A673 (cell line): ENCODE measurements around the gene ACAD11. TPM values are rescaled to one million over a fixed set of nuclear protein-coding genes. Genes with fewer than 3 reads are reported as not detected.

Experiments used
- BruUV-seq: library from RNA; stranded (reverse); fragments of 400-500 nt; replicated peaks from 2 replicates; lab custom pipeline; 2021; lab: Mats Ljungman, UMichigan
- CTCF ChIA-PET: fragments of 300-600 bp; sonication (Branson Sonifier 250); formaldehyde crosslinking; loops from one replicate; lab custom pipeline; 2022; ENCODE audit warnings: antibody characterized with exemption; lab: Charles Lee
- POLR2A ChIA-PET: fragments of 300-600 bp; sonication (Branson Sonifier 250); formaldehyde crosslinking; loops from one replicate; lab custom pipeline; 2022; ENCODE audit warnings: antibody characterized with exemption; ENCODE audit not compliant: low non-redundant PET; lab: Charles Lee
- DNase-seq: peaks from one replicate; pipeline ENCODE4 v3.0.0-alpha.2; 2015; ENCODE audit warnings: low spot score
- H3K27ac ChIP-seq: fragments of 200-600 bp; sonication (generic); 2 replicates; pipeline ENCODE4 v1.5.1; 2016; ENCODE audit warnings: mixed run types, low read depth, mild to moderate bottlenecking, mixed read lengths, antibody characterized with exemption, low read length; ENCODE audit not compliant: poor library complexity, severe bottlenecking
- H3K27me3 ChIP-seq: fragments of 200-600 bp; sonication (generic); replicated peaks from 2 replicates; pipeline ENCODE4 v1.6.1; 2017; ENCODE audit warnings: mixed run types, low read depth, mild to moderate bottlenecking, mixed read lengths, antibody characterized with exemption, low read length; ENCODE audit not compliant: insufficient read depth, poor library complexity
- H3K36me3 ChIP-seq: fragments of 200-600 bp; sonication (generic); 2 replicates; pipeline ENCODE4 v1.6.1; 2016; ENCODE audit warnings: mixed run types, mild to moderate bottlenecking, mixed read lengths, antibody characterized with exemption, low read length; ENCODE audit not compliant: insufficient read depth, poor library complexity, severe bottlenecking
- H3K4me1 ChIP-seq: fragments of 200-600 bp; sonication (generic); 2 replicates; pipeline ENCODE4 v1.6.1; 2017; ENCODE audit warnings: mixed run types, mild to moderate bottlenecking, mixed read lengths, antibody characterized with exemption, low read length; ENCODE audit not compliant: insufficient read depth, poor library complexity, severe bottlenecking
- H3K4me3 ChIP-seq: fragments of 200-600 bp; sonication (generic); 2 replicates; pipeline ENCODE4 v1.5.1; 2016; ENCODE audit warnings: low read depth, mixed run types, mild to moderate bottlenecking, mixed read lengths, low read length; ENCODE audit not compliant: poor library complexity, severe bottlenecking
- H3K9me3 ChIP-seq: fragments of 200-600 bp; sonication (generic); 2 replicates; pipeline ENCODE4 v1.6.1; 2016; ENCODE audit warnings: mixed run types, low read depth, mild to moderate bottlenecking, mixed read lengths, antibody characterized with exemption, low read length; ENCODE audit not compliant: poor library complexity, severe bottlenecking
- EZH2 ChIP-seq: fragments of 200-600 bp; sonication (generic); IDR thresholded peaks from 2 replicates; pipeline ENCODE4 v1.6.1; 2017; ENCODE audit warnings: borderline replicate concordance, low read depth, mild to moderate bottlenecking, mixed read lengths, antibody characterized with exemption, low read length; ENCODE audit not compliant: poor library complexity, severe bottlenecking
- intact Hi-C: fragments of 100-400 bp; cut with micrococcal nuclease; formaldehyde crosslinking; loops from one replicate; pipeline ENCODE4 v1.10.0; 2022; ENCODE audit not compliant: unreplicated experiment
- total RNA-seq: library from RNA; stranded (reverse); gene quantifications from 2 replicates; pipeline ENCODE4 v1.2.3, GENCODE V29; 2021
- TF ChIP-seq, protein P1 (sequence below): fragments of 300-800, 200-600 bp; sonication (generic); conservative IDR thresholded peaks from 2 replicates; pipeline ENCODE4 v1.5.1; 2017; ENCODE audit warnings: low read depth, mild to moderate bottlenecking, antibody characterized with exemption, low read length, moderate library complexity, mixed read lengths

ACAD11 gene
- total RNA-seq, 1 experiment from 2014 or later: 10.4 TPM

DNA sequence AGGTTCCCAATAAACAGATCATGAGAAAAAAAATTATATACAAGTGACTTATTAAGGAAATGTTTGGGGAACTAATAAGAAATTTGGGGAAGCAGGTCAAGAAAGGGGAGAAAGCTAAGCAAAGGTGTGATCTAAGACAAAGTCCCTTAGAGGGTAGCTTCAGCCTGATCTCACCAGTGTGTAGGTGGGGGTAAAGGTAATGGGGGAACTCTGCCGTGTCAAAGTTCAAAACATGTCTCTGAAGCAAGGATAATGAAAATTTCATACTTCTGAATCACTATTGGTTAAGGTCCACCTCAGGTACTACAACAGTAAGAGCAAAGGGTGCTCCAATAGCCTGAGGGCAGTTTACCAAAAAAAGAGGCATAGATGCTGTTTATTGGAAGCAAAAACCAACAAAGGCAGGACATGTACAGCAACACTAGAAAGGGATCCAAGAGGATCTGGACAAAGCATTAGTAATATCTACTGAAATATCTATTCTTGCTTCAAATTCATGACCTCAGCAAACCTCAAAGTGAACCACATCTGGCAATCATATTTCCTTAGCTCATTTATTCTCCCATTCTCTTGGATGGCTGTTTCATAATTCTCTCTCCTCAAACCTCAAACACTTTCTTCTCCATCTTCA is 6.9 kb downstream of the ACAD11 start:
- CTCF ChIA-PET: no interaction called here
- Histone ChIP-seq H3K9me3 (no peaks in the 10 kb centered on the region), H3K27me3 (no peaks in the 10 kb centered on the region), H3K4me3 (no peak overlapping the region), H3K4me1 (no peaks in the 10 kb centered on the region), H3K27ac (no peak overlapping the region), H3K36me3 (no peaks in the 10 kb centered on the region)
- DNase-seq: no peak
- TF ChIP-seq, protein P1, sequence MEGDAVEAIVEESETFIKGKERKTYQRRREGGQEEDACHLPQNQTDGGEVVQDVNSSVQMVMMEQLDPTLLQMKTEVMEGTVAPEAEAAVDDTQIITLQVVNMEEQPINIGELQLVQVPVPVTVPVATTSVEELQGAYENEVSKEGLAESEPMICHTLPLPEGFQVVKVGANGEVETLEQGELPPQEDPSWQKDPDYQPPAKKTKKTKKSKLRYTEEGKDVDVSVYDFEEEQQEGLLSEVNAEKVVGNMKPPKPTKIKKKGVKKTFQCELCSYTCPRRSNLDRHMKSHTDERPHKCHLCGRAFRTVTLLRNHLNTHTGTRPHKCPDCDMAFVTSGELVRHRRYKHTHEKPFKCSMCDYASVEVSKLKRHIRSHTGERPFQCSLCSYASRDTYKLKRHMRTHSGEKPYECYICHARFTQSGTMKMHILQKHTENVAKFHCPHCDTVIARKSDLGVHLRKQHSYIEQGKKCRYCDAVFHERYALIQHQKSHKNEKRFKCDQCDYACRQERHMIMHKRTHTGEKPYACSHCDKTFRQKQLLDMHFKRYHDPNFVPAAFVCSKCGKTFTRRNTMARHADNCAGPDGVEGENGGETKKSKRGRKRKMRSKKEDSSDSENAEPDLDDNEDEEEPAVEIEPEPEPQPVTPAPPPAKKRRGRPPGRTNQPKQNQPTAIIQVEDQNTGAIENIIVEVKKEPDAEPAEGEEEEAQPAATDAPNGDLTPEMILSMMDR: no peak
- TF ChIP-seq EZH2: no peak
- intact Hi-C loops: no loop called here
- no TSS peak for BruUV-seq
- POLR2A ChIA-PET: no interaction called here

- CTCF ChIA-PET: no interaction called here
- intact Hi-C loops: no loop called here
- H3K4me1 ChIP-seq: no peaks in the 10 kb centered on the region
- DNase-seq: no peak
- H3K4me3 ChIP-seq: no peak overlapping the region
- no peaks in the 10 kb centered on the region for H3K9me3 ChIP-seq
- no peaks in the 10 kb centered on the region for H3K36me3 ChIP-seq
- POLR2A ChIA-PET: no interaction called here
- no peak for TF ChIP-seq EZH2
- no TSS peak for BruUV-seq
- no peaks in the 10 kb centered on the region for H3K27me3 ChIP-seq
- H3K27ac ChIP-seq: no peak overlapping the region
Measured at GRCh38 chr3:132650153-132650552, 9.5 kb downstream of the ACAD11 start.

- H3K9me3 ChIP-seq: no peaks in the 10 kb centered on the region
- TF ChIP-seq, protein P1: no peak
- TF ChIP-seq EZH2: no peak
- intact Hi-C loops: no loop called here
- CTCF ChIA-PET: no interaction called here
- no peak overlapping the region for H3K4me3 ChIP-seq
- H3K36me3 ChIP-seq: no peaks in the 10 kb centered on the region
- no peaks in the 10 kb centered on the region for H3K27me3 ChIP-seq
- no peak overlapping the region for H3K27ac ChIP-seq
- H3K4me1 ChIP-seq: no peaks in the 10 kb centered on the region
- no peak for DNase-seq
- no TSS peak for BruUV-seq
- POLR2A ChIA-PET: no interaction called here
Measured at GRCh38 chr3:132645058-132645457, 14.6 kb downstream of the ACAD11 start.

DNA sequence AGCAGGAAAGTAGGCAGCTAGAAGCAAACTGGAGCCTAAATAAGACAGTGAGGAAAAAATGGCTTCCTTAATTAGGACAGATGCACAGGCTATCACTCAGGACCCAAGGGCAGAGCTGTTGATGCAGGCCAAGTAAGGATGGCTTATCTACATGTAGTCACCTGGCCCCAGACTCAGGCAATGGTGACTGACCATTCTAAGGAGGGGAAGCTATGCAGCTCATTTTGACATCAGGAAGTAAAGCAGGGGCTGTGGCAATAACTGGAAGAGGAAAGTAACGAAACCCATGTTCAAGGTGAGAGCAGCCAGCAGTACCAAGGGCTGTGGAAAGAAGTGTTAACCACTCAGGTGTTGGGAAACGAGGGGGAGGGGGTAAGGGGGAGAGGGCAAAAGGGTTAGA is 16.2 kb downstream of the ACAD11 start:
- Histone ChIP-seq H3K36me3 (no peaks in the 10 kb centered on the region), H3K4me3 (no peak overlapping the region), H3K27me3 (no peaks in the 10 kb centered on the region), H3K27ac (no peak overlapping the region), H3K4me1 (no peaks in the 10 kb centered on the region), H3K9me3 (no peaks in the 10 kb centered on the region)
- POLR2A ChIA-PET: no interaction called here
- TF ChIP-seq EZH2: no peak
- TF ChIP-seq, protein P1: no peak
- no TSS peak for BruUV-seq
- CTCF ChIA-PET: interaction anchor here (0.6 to 2.6 kb wide), 2 partner anchors 107 to 109 kb away, joined by 3 to 29 read pairs; no protein-coding TSS in a partner anchor
- no peak for DNase-seq
- intact Hi-C loops: loop anchor here (2.0 to 5.0 kb wide), 2 partner anchors 291 to 391 kb away; no protein-coding TSS in a partner anchor
